ENCODE data around the gene PCBP2. TPM values are rescaled to one million over a fixed set of nuclear protein-coding genes. Genes with fewer than 3 reads are reported as not detected.
"Not testable (repeated sequence)": the region's sequence is repeated elsewhere in the genome, so short reads cannot be mapped to it uniquely, and the experiment has no call there.

Gene PCBP2
- polyA plus RNA-seq, 6 donors from 2014 or later, result 116 to 172 (median 146) TPM

- no peaks in the 10 kb centered on the region for H3K36me3 Mint-ChIP-seq
- H3K27me3 Mint-ChIP-seq, result no peaks in the 10 kb centered on the region
- ATAC-seq (ENCODE audit: low read depth in 2 of 2) (no peak), DNase-seq (no peak)
- no peaks in the 10 kb centered on the region for H3K9me3 Mint-ChIP-seq
- peaks cover 6 to 15% (median 8%) of the 10 kb centered on the region in 3 donors for H3K4me1 Mint-ChIP-seq
- H3K27ac Mint-ChIP-seq, result peak overlapping the region in 1 of 6 donors; percentile 72
- no peak overlapping the region for H3K4me3 Mint-ChIP-seq
Observed at GRCh38 chr12:53424626-53425514, 27.0 kb upstream of the PCBP2 start.

DNA sequence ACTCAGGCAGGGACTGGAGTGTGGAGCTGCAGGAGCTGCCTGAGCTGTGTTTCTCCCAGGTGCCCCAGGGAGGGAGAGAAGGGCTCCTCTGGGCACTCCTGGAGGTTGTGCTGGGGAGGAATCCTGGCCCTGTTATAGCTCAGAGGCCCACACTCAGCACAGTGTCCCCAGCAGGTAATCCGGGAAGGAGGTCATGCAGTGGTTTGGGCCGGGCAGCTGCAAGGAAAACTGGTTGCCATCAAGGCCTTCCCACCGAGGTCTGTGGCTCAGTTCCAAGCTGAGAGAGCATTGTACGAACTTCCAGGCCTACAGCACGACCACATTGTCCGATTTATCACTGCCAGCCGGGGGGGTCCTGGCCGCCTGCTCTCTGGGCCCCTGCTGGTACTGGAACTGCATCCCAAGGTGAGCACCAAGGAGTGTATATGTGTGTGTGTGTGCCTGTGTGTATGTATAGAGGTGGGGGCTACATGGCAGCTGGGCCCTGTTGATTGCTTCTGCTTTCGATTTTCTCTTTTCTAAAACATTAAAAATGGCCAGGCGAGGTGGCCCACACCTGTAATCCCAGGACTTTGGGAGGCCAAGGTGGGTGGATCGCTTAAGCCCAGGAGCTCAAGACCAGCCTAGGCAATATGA is 26.3 kb upstream of the PCBP2 start:
- ATAC-seq (ENCODE audit: low read depth in 2 of 2) (no peak), DNase-seq (no peak)
- Mint-ChIP-seq H3K9me3 (no peaks in the 10 kb centered on the region), H3K27me3 (no peaks in the 10 kb centered on the region), H3K36me3 (no peaks in the 10 kb centered on the region), H3K27ac (no peak overlapping the region), H3K4me1 (peaks cover 6 to 12% (median 7%) of the 10 kb centered on the region in 3 donors), H3K4me3 (peak overlapping the region in 1 of 8 donors; percentile 29)

DNA sequence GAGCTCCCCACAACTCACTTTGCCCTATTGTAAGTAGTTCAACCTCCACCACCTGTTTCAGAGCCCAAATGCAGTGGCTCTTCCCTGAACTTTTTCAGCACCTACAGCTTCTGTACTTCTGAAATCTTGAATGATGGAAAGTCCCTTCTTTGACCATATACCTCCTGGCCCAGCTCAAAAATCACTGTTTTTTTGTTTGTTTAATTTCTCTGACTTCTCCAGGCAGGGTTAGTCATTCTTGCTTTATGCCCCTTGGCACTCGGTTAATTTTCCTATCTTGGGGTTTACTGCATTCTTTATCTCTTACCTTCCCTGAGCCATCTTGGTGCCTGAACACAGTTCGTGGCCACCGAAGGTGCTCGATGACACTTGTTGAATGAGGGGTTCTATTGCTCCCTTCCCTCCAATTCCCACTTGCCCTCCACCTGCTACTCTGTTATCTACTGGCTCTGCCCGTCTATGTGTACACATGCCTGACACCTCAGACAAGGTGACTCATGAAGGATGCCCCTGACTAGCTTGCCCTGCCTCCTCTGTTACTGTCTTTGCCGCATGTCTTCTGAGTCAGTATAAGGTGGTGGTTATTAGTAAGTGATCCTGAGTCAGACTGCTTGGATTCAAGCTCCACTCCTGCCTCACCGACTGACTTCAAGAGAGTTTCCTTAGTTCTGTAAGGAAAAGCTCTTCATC is 23.9 kb upstream of the PCBP2 start:
- H3K4me3 Mint-ChIP-seq, result no peak overlapping the region
- no peak for ATAC-seq (ENCODE audit: low read depth in 2 of 2)
- H3K4me1 Mint-ChIP-seq, result no peaks in the 10 kb centered on the region
- DNase-seq, result no peak
- H3K27me3 Mint-ChIP-seq, result no peaks in the 10 kb centered on the region
- H3K9me3 Mint-ChIP-seq, result no peaks in the 10 kb centered on the region
- H3K27ac Mint-ChIP-seq, result peak overlapping the region in 2 of 6 donors; percentile 38 to 68
- no peaks in the 10 kb centered on the region for H3K36me3 Mint-ChIP-seq

DNA sequence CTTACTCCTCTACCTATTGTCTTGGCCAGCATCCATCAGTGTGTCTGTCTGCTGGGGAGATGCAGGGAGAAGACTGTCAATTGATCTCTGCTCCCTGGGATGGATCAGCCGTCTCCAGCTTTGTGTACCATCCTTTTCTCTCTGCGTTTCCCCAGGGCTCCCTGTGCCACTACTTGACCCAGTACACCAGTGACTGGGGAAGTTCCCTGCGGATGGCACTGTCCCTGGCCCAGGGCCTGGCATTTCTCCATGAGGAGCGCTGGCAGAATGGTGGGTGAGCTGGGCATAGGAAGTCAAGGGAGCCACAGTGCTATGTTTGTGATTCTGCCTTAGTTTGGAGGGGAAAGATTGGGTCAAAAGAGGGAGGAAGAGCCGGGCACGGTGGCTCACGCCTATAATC is 23.2 kb upstream of the PCBP2 start:
- H3K27me3 Mint-ChIP-seq, result no peaks in the 10 kb centered on the region
- no peaks in the 10 kb centered on the region for H3K36me3 Mint-ChIP-seq
- H3K4me1 Mint-ChIP-seq, result no peaks in the 10 kb centered on the region
- H3K4me3 Mint-ChIP-seq, result no peak overlapping the region
- DNase-seq (no peak), ATAC-seq (ENCODE audit: low read depth in 2 of 2) (no peak)
- no peaks in the 10 kb centered on the region for H3K9me3 Mint-ChIP-seq
- H3K27ac Mint-ChIP-seq, result no peak overlapping the region

- Mint-ChIP-seq H3K9me3 (no peaks in the 10 kb centered on the region), H3K4me1 (no peaks in the 10 kb centered on the region), H3K4me3 (no peak overlapping the region), H3K27ac (no peak overlapping the region), H3K27me3 (no peaks in the 10 kb centered on the region), H3K36me3 (no peaks in the 10 kb centered on the region)
- DNase-seq (no peak), ATAC-seq (ENCODE audit: low read depth in 2 of 2) (no peak)
Observed at GRCh38 chr12:53430116-53430515, 21.8 kb upstream of the PCBP2 start.

DNA sequence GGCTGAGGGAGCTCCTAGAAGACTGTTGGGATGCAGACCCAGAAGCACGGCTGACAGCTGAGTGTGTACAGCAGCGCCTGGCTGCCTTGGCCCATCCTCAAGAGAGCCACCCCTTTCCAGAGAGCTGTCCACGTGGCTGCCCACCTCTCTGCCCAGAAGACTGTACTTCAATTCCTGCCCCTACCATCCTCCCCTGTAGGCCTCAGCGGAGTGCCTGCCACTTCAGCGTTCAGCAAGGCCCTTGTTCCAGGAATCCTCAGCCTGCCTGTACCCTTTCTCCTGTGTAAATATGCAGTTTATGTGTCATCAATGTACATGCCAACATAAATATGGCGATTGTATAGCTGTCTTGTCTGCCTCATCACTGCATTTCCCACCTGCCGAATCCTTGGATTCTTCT is 20.7 kb upstream of the PCBP2 start:
- ATAC-seq (ENCODE audit: low read depth in 2 of 2), result no peak
- H3K27me3 Mint-ChIP-seq, result no peaks in the 10 kb centered on the region
- H3K4me3 Mint-ChIP-seq, result no peak overlapping the region
- no peaks in the 10 kb centered on the region for H3K4me1 Mint-ChIP-seq
- H3K36me3 Mint-ChIP-seq, result no peaks in the 10 kb centered on the region
- H3K9me3 Mint-ChIP-seq, result no peaks in the 10 kb centered on the region
- no peak overlapping the region for H3K27ac Mint-ChIP-seq
- DNase-seq, result no peak

GRCh38 chr12:53435326-53435725 is 16.6 kb upstream of the PCBP2 start:
- H3K4me3 Mint-ChIP-seq, result not testable (repeated sequence)

DNA sequence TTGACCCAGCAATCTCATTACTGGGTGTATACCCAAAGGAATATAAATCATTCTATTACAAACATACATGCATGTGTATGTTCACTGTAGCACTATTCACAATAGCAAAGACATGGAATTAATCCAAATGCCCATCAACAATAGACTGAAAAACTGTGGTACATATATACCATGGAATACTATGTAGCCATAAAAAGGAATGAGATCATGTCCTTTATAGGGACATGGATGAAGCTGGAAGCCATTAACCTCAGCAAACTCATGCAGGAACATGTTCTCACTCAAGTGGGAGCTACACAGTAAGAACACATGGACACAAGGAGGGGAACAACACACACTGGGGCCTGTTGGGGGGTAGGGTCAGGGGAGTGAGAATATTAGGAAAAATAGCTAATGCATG is 12.3 kb upstream of the PCBP2 start:
- DNase-seq; H3K9me3 Mint-ChIP-seq; ATAC-seq (ENCODE audit: low read depth in 2 of 2); H3K36me3 Mint-ChIP-seq; H3K27me3 Mint-ChIP-seq: not testable (repeated sequence)
- Mint-ChIP-seq H3K27ac (peak overlapping the region in 2 of 6 donors; percentile 44 to 69), H3K4me1 (peaks cover 16 to 38% (median 18%) of the 10 kb centered on the region in 3 donors), H3K4me3 (peak overlapping the region in 3 of 8 donors; percentile 27 to 66 (median 65))

More at GRCh38 chr12:53435326-53435725, 16.6 kb upstream of the PCBP2 start:
- H3K9me3 Mint-ChIP-seq; DNase-seq; H3K36me3 Mint-ChIP-seq; H3K4me1 Mint-ChIP-seq; H3K27ac Mint-ChIP-seq; ATAC-seq (ENCODE audit: low read depth in 2 of 2); H3K27me3 Mint-ChIP-seq: not testable (repeated sequence)

DNA sequence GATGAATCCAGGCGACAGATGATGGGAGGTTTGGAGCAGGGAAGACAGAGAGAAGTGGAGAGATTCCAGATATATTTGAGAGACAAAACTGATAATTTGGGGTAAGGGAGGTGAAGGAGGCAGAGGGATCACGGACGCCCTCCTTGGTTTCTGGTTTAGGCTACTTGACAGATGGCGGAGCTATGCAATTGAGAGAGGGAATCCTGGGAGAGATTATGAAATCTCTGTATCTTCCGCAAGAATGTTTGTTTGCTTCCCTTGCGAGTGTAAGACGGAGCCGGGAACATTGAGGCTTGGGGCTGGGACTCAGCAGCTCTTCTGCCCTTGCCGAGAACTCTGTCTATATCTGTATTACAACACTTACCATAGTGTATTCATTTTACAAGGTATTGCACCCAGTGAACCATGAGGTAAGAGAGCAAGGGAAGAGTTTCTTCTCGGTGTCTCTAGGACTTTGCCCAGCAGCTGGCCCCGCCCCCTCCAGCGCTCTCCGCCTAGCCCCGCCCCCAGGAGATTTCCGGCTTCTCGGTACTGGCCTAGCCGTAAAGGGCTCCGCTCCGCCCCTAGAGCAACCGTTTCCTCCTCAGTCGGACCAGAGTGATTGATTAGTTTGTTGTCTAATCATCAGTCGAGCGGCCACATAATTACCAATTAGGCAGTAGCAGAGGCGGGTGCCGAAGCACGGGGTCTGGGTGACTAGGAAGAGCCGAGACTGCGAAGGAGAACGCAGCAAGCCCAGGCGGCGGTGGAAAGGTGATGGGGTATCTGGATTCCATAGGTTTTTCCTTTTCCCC is 10.7 kb upstream of the PCBP2 start, which contains the start of gene PRR13:
PRR13 (plus strand) TSS at position 695 of the 794 bp plus-strand sequence. CDS start 981 bp downstream, outside the sequence.
- no peaks in the 10 kb centered on the region for H3K36me3 Mint-ChIP-seq
- H3K27ac Mint-ChIP-seq, result peak within 1 kb of the TSS; percentile 66 to 99 (median 97)
- ATAC-seq (ENCODE audit: low read depth in 2 of 2) (peak; percentile 96 to 98), DNase-seq (peak; percentile 95)
- H3K4me1 Mint-ChIP-seq, result peaks cover 21 to 48% (median 30%) of the 10 kb centered on the region in 3 donors
- peak within 1 kb of the TSS; percentile 88 to 100 (median 98) for H3K4me3 Mint-ChIP-seq
- no peaks in the 10 kb centered on the region for H3K27me3 Mint-ChIP-seq
- H3K9me3 Mint-ChIP-seq, result peaks cover 0 to 1% (median 0%) of the 10 kb centered on the region in 7 donors

GRCh38 chr12:53443955-53444354 is 7.9 kb upstream of the PCBP2 start:
- Mint-ChIP-seq H3K27me3 (no peaks in the 10 kb centered on the region), H3K36me3 (peaks cover 0 to 4% of the 10 kb centered on the region in 2 donors), H3K9me3 (peaks cover 0 to 1% (median 0%) of the 10 kb centered on the region in 7 donors), H3K4me1 (peaks cover 21 to 56% (median 35%) of the 10 kb centered on the region in 3 donors), H3K27ac (peak overlapping the region in 2 of 6 donors; percentile 11 to 93), H3K4me3 (peak overlapping the region; percentile 35 to 99 (median 66))
- ATAC-seq (ENCODE audit: low read depth in 2 of 2) (no peak), DNase-seq (no peak)

DNA sequence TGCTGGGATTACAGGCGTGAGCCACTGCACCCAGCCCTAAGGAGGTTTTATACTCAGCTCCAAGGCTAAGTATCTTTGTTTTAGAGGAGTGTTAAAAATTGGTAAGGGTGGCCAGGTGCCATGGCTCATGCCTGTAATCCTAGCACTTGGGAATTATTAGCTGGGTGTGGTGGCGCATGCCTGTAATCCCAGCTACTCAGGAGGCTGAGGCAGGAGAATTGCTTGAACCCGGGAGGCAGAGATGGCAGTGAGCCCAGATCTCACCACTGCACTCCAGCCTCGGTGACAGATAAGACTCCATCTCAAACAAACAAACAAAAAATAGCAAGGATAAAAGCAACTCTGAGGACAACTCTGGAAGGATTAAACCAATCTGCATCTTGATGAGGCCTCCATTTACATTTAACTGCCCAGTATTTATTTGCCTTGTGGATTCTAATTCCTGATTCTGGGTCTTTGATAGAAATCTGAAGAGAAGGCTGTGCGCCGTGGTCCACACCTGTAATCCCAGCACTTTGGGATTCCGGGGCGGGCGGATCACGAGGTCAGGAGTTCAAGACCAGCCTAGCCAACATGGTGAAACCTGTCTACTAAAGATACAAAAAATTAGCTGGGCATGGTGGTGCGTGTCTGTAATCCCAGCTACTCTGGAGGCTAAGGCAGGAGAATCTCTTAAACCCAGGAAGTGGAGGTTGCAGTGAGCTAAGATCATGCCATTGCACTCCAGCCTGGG is 7.1 kb upstream of the PCBP2 start:
- Mint-ChIP-seq H3K27ac (peak overlapping the region in 4 of 6 donors; percentile 20 to 81 (median 52)), H3K4me1 (peaks cover 21 to 56% (median 35%) of the 10 kb centered on the region in 3 donors), H3K4me3 (peak overlapping the region in 5 of 8 donors; percentile 9 to 99 (median 47))
- not testable (repeated sequence) for H3K9me3 Mint-ChIP-seq; ATAC-seq (ENCODE audit: low read depth in 2 of 2); H3K27me3 Mint-ChIP-seq; H3K36me3 Mint-ChIP-seq; DNase-seq

DNA sequence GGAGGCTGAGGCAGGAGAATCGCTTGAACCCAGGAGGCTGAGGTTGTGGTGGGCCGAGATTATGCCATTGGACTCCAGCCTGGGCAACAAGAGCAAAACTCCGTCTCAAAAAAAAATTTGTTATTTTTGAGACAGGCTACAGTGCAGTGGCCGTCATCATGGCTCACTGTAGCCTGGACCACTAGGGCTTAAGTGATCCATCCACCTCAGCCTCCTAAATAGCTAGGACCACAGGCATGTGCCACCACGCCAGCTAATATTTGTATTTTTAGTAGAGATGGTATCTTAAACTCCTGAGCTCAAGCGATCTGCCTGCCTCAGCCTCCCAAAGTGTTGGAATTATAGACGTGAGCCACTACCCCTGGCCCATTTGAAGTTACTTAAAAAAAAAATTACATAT is 966 bp upstream of the PCBP2 start:
- no peak overlapping the region for H3K4me3 Mint-ChIP-seq
- H3K9me3 Mint-ChIP-seq, result no peaks in the 10 kb centered on the region
- DNase-seq (no peak), ATAC-seq (ENCODE audit: low read depth in 2 of 2) (no peak)
- peaks cover 8 to 13% of the 10 kb centered on the region in 2 donors for H3K36me3 Mint-ChIP-seq
- H3K27ac Mint-ChIP-seq, result no peak overlapping the region
- no peaks in the 10 kb centered on the region for H3K27me3 Mint-ChIP-seq
- peaks cover 32 to 46% (median 41%) of the 10 kb centered on the region in 3 donors for H3K4me1 Mint-ChIP-seq
